Esophagus squamous epithelium (tissue), 5 donors: Measurements from ENCODE around the gene BRAF. TPM values are rescaled to one million over a fixed set of nuclear protein-coding genes. Genes with fewer than 3 reads are reported as not detected.
"Not testable (repeated sequence)": the region's sequence is repeated elsewhere in the genome, so short reads cannot be mapped to it uniquely, and the experiment has no call there.

Source experiments
- DNase-seq: peaks from one replicate; lab custom pipeline; 2025; lab: John Stamatoyannopoulos, UW
- H3K27ac ChIP-seq, 4 donors: fragments of 200-600 bp; sonication (generic); one replicate each; pipeline ENCODE4 v1.5.1; 2016 to 2019; ENCODE audit warnings: mild to moderate bottlenecking in 1 of 4
- H3K27me3 ChIP-seq, 4 donors: fragments of 200-600 bp; sonication (generic); 1 replicate in 3 of 4; 2 replicates in 1 of 4; pipeline versions ENCODE4 v1.5.1 to v1.6.0; 2017 to 2021; ENCODE audit warnings: antibody characterized with exemption in 1 of 4
- H3K36me3 ChIP-seq, 3 donors: fragments of 200-600 bp; sonication (generic); one replicate each; pipeline ENCODE4 v1.5.1; 2016 to 2019
- H3K4me1 ChIP-seq, 3 donors: fragments of 200-600 bp; sonication (generic); one replicate each; pipeline ENCODE4 v1.5.1; 2017 to 2019
- H3K4me3 ChIP-seq, 4 donors: fragments of 200-600 bp; sonication (generic); 1 replicate in 3 of 4; 2 replicates in 1 of 4; pipeline ENCODE4 v1.5.1; 2016 to 2019; ENCODE audit warnings: mild to moderate bottlenecking in 2 of 4, moderate library complexity in 1 of 4
- H3K9me3 ChIP-seq, 3 donors: fragments of 200-600 bp; sonication (generic); one replicate each; pipeline ENCODE4 v1.5.1; 2016 to 2019
- CTCF ChIP-seq, 6 experiments: fragments of 450-650 bp in 4 of 6; fragments of 200-600 bp in 2 of 6; sonication (generic) in 2 of 6; IDR thresholded peaks; one replicate each; pipeline ENCODE4 v1.5.1; 2016 to 2019; ENCODE audit warnings: antibody characterized with exemption in 6 of 6, mild to moderate bottlenecking in 4 of 6, moderate library complexity in 4 of 6
- POLR2A ChIP-seq, 4 donors: fragments of 450-650 bp; IDR thresholded peaks; one replicate each; pipeline ENCODE4 v1.6.1; 2017; ENCODE audit warnings: antibody characterized with exemption in 4 of 4, mild to moderate bottlenecking in 4 of 4, moderate library complexity in 3 of 4
- WGBS, 2 donors: methylation state at CpG; one replicate each; pipeline ENCODE4 v1.1.5; 2018; 5-methylcytosine and 5-hydroxymethylcytosine counted together
- intact Hi-C: fragments of 100-400 bp; cut with DNase I; formaldehyde crosslinking; loops from one replicate; pipeline ENCODE4 v1.15.0; 2022
- total RNA-seq, 4 donors: library from RNA; depleted of rRNA; stranded (reverse); fragments of >200 nt; gene quantifications; one replicate each; pipeline ENCODE4 v1.1.0, GENCODE V29; 2016
- donor health status: DM: yes; HTN: yes; CAD: no.

BRAF gene
- total RNA-seq, 4 donors from 2014 or later = 10.0 to 40.6 (median 20.6) TPM

- H3K27me3 ChIP-seq = no peaks in the 10 kb centered on the region
- no peaks in the 10 kb centered on the region for H3K4me1 ChIP-seq
- intact Hi-C loops = no loop called here
- no peak overlapping the region for H3K27ac ChIP-seq
- no peak for TF ChIP-seq POLR2A (IDR thresholded peaks at IDR 0.05)
- no peak for TF ChIP-seq CTCF (IDR thresholded peaks at IDR 0.05)
- no peaks in the 10 kb centered on the region for H3K9me3 ChIP-seq
- 92% methylated on average over 9 to 10 of the region's 10 CpGs for WGBS, 2 donors
- H3K4me3 ChIP-seq = no peak overlapping the region
- DNase-seq = no peak
- H3K36me3 ChIP-seq = no peaks in the 10 kb centered on the region
These were observed 210.2 kb downstream of the BRAF start for GRCh38 chr7:140714331-140715040.

- H3K4me3 ChIP-seq, H3K9me3 ChIP-seq, H3K27ac ChIP-seq, H3K4me1 ChIP-seq, intact Hi-C loops, H3K36me3 ChIP-seq, DNase-seq, H3K27me3 ChIP-seq: not testable (repeated sequence)
These were observed 212.3 kb downstream of the BRAF start for GRCh38 chr7:140712392-140712791.

- H3K36me3 ChIP-seq = peaks cover 0 to 34% (median 10%) of the 10 kb centered on the region in 3 donors
- DNase-seq, H3K4me3 ChIP-seq, H3K9me3 ChIP-seq, H3K27me3 ChIP-seq, H3K4me1 ChIP-seq, intact Hi-C loops, H3K27ac ChIP-seq: not testable (repeated sequence)
- WGBS, 2 donors = 94 to 97% methylated on average over 4 of the region's 4 CpGs
These were observed 216.0 kb downstream of the BRAF start for GRCh38 chr7:140708764-140709163.

- TF ChIP-seq CTCF (IDR thresholded peaks at IDR 0.05) = no peak
- no peak for TF ChIP-seq POLR2A (IDR thresholded peaks at IDR 0.05)
- no peak overlapping the region for H3K27ac ChIP-seq
- H3K9me3 ChIP-seq = no peaks in the 10 kb centered on the region
- 82% methylated on average over 4 to 5 of the region's 5 CpGs for WGBS, 2 donors
- no peaks in the 10 kb centered on the region for H3K4me1 ChIP-seq
- no peak overlapping the region for H3K4me3 ChIP-seq
- DNase-seq = no peak
- peaks cover 0 to 41% (median 10%) of the 10 kb centered on the region in 3 donors for H3K36me3 ChIP-seq
- no peaks in the 10 kb centered on the region for H3K27me3 ChIP-seq
- intact Hi-C loops = no loop called here
These were observed 217.6 kb downstream of the BRAF start for GRCh38 chr7:140707132-140707531.

- Histone ChIP-seq H3K4me1 (no peaks in the 10 kb centered on the region), H3K4me3 (no peak overlapping the region), H3K9me3 (no peaks in the 10 kb centered on the region), H3K27ac (no peak overlapping the region), H3K36me3 (peaks cover 0 to 41% (median 10%) of the 10 kb centered on the region in 3 donors), H3K27me3 (no peaks in the 10 kb centered on the region)
- no peak for DNase-seq
- intact Hi-C loops = no loop called here
- 97 to 100% methylated on average over 1 to 2 of the region's 2 CpGs for whole genome bisulfite sequencing, 2 donors
- no peak for TF ChIP-seq CTCF (IDR thresholded peaks at IDR 0.05)
- no peak for TF ChIP-seq POLR2A (IDR thresholded peaks at IDR 0.05)
These were observed 220.5 kb downstream of the BRAF start for GRCh38 chr7:140704205-140704604.

- intact Hi-C loops = no loop called here
- no peak for TF ChIP-seq POLR2A (IDR thresholded peaks at IDR 0.05)
- TF ChIP-seq CTCF (IDR thresholded peaks at IDR 0.05) = no peak
These were observed 222.0 kb downstream of the BRAF start for GRCh38 chr7:140702774-140703173.

More at GRCh38 chr7:140702774-140703173, 222.0 kb downstream of the BRAF start:
- Histone ChIP-seq H3K27ac (no peak overlapping the region), H3K36me3 (peaks cover 0 to 41% (median 10%) of the 10 kb centered on the region in 3 donors), H3K9me3 (no peaks in the 10 kb centered on the region), H3K4me3 (no peak overlapping the region), H3K27me3 (no peaks in the 10 kb centered on the region), H3K4me1 (peaks cover 2 to 14% (median 14%) of the 10 kb centered on the region in 3 donors)
- DNase-seq = no peak
- WGBS, 2 donors = 89% methylated on average over 10 of the region's 10 CpGs
